Measurements from ENCODE around the gene CLDN24. TPM values are rescaled to one million over a fixed set of nuclear protein-coding genes. Genes with fewer than 3 reads are reported as not detected.

The CLDN24 gene
- total RNA-seq = not detected in 2 replicates

DNA sequence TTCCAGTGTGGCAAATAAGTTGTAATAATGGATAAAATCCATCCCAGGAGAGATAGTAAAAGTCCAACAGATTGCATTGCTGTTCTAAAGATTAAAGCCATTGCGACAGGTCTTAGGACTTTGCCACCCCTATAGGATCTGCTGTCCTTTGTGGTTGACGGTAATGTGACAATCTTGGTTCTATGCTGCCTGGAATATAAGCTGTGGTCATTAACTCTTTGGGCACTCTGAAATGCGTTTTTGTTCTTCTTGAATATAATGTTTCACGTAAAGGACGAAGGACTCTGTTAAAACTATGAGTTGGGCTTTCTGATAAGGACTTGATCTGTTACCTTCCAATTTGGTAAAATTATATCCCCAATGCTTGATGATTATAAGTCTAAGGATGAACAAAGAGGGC, at the start of gene CLDN24:
TSS of gene CLDN24 (minus strand) at position 101 of the 400 bp plus-strand sequence. CDS start at position 101, 0 bp downstream.
- DNase-seq (ENCODE audit: low read depth in 2 of 2) = no peak

GRCh38 chr4:183370786-183371185, 48.6 kb upstream of the CLDN24 start:
- no peak for DNase-seq (ENCODE audit: low read depth in 2 of 2)

GRCh38 chr4:183369073-183369472, 46.8 kb upstream of the CLDN24 start:
- DNase-seq (ENCODE audit: low read depth in 2 of 2) = no peak

- no peak for DNase-seq (ENCODE audit: low read depth in 2 of 2)
Observed at GRCh38 chr4:183366206-183366835, 44.1 kb upstream of the CLDN24 start.

DNA sequence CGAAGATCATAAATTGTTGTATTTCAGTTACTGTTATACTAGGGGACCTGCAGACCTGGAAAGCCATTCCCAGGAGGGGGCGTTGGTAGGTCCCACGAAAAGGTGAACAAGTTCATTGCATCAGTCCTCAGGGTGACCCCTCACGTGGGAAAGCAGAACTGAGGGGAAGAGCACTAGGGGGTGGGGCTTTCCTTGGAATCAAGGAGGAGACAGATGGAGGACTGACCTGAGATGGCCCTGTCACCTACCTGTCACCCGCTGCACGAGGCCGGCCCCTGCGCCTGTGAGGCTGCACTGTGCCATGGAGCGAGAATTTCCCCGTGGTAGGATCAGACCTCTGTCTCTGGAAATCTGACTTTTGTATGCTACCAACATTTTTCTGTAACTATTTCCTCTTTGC, 41.8 kb upstream of the CLDN24 start:
- no peak for DNase-seq (ENCODE audit: low read depth in 2 of 2)

- peak; percentile 42 to 44 for DNase-seq (ENCODE audit: low read depth in 2 of 2)
Observed at GRCh38 chr4:183362916-183363542, 40.8 kb upstream of the CLDN24 start.

DNA sequence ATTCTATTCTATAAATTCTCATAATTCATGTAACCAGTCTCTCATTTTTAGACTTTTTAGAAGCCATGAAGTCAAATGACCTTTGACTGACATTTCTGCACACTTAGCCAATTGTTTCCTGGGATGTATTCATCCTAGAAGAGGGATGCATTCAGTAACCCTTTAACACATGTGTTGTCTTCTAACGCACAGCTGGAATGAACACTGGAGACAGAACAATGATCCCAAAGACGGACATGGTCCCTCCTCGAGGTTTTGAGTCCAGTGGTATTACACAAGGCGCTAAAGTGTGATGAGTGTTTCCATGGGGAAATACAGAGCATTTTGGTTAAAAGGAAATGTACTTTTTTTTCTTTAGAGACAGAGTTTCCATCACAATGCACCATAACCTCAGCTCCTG, 39.8 kb upstream of the CLDN24 start:
- no peak for DNase-seq (ENCODE audit: low read depth in 2 of 2)

DNA sequence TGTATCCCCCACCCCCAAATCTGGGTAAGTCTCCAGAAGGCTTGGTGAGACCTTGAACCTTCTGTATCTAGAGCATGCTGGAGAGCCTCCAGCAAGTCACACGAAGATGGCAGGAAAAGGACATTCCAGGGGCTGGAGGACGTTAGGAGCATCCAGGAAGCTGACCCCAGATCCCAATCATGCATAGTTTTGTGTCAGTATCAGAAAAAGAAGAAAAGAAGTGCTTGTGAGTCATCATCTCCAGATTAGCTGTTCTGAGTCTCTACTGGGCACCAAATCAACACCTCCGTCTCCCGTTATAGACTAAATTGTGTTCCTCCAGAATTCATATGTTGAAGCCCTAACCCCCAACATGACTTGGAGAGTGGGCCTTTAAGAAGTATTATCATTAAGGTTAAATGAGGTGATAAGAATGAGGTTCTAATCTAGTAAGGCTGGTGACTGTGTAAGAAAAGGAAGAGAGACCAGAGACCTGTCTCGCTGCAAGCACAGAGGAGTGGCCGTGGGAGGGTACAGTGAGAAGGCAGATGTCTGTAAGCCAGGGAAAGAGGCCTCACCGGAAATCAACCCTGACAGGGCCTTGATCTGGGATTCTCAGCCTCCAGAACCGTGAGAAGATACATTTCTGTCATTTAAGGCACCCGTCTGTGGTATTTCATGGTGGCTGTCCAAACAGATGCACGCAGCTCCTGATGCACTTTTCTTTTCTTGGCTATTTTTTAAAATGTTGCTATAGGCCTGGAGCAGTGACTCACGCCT, 38.1 kb upstream of the CLDN24 start:
- DNase-seq (ENCODE audit: low read depth in 2 of 2) = peak in 1 of 2 donors; percentile 52

DNA sequence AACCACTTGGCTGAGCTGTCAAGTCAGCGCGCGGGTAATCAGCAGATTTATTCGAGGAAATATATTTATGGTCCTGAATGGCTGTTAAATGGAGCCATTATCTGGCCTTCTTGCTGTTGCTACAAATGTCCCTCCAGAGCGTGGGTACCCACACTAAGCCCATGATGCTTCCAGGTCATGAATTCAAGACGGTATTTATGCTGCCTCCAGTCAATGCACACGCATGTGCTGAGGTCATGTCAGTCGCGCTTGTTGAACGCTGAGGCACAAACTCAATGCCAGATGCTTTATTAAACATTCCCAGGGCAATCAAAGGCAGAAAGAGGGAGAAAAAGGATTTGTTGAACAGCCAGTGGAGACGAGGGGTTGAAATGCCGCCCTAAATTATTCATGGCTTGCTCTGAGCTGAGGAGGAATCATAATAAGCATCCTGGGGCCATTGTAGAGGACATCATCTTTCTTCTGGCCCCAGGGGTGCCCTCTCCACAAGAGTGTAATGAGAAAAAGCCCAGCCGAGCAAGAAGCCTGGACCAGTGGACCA, 36.1 kb upstream of the CLDN24 start:
- no peak for DNase-seq (ENCODE audit: low read depth in 2 of 2)

- DNase-seq (ENCODE audit: low read depth in 2 of 2) = no peak
Observed at GRCh38 chr4:183356931-183357675, 34.9 kb upstream of the CLDN24 start.

- no peak for DNase-seq (ENCODE audit: low read depth in 2 of 2)
Observed at GRCh38 chr4:183356173-183356830, 34.1 kb upstream of the CLDN24 start.

- DNase-seq (ENCODE audit: low read depth in 2 of 2) = peak; percentile 55 to 90
Observed at GRCh38 chr4:183355405-183355804, 33.2 kb upstream of the CLDN24 start.

GRCh38 chr4:183354219-183354618, 32.0 kb upstream of the CLDN24 start:
- DNase-seq (ENCODE audit: low read depth in 2 of 2) = no peak

- no peak for DNase-seq (ENCODE audit: low read depth in 2 of 2)
Observed at GRCh38 chr4:183353557-183353956, 31.3 kb upstream of the CLDN24 start.

GRCh38 chr4:183352546-183352945, 30.3 kb upstream of the CLDN24 start:
- DNase-seq (ENCODE audit: low read depth in 2 of 2) = no peak

DNA sequence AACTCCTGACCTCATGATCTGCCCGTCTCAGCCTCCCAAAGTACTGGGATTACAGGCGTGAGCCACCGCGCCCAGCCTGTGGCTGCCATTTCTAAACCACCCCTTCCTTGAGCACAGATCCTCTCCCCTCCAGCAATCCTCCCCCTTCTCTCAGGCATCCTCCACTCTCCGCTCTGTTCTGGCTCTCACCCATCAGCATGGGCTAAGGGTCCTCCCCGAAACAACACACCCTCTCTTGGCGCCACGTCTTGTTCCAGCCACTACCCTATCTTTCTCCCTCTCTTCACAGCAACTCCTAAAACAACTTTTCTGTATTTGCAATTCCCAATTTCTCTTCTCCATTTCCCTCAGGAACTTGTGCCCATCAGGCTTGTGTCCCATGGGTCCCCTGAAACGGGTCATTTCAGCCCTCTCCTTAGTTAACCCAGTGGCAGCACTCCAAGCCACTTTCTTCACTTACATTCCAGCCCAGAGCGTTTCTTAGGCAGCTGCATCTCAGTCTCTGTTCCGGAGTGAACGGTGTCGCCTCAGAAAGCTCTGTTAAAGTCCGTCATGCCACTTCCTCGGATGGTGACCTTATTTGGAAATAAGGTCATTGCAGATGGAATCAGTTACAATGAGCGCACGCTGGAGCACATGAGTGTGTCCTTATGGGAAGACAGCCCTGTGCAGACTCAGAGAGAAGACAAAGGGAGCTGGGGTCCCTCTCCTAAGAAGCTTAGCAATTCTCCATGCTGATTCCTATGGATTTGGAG, 28.3 kb upstream of the CLDN24 start:
- DNase-seq (ENCODE audit: low read depth in 2 of 2) = no peak

GRCh38 chr4:183349673-183350072, 27.4 kb upstream of the CLDN24 start:
- peak in 1 of 2 donors; percentile 27 for DNase-seq (ENCODE audit: low read depth in 2 of 2)

DNA sequence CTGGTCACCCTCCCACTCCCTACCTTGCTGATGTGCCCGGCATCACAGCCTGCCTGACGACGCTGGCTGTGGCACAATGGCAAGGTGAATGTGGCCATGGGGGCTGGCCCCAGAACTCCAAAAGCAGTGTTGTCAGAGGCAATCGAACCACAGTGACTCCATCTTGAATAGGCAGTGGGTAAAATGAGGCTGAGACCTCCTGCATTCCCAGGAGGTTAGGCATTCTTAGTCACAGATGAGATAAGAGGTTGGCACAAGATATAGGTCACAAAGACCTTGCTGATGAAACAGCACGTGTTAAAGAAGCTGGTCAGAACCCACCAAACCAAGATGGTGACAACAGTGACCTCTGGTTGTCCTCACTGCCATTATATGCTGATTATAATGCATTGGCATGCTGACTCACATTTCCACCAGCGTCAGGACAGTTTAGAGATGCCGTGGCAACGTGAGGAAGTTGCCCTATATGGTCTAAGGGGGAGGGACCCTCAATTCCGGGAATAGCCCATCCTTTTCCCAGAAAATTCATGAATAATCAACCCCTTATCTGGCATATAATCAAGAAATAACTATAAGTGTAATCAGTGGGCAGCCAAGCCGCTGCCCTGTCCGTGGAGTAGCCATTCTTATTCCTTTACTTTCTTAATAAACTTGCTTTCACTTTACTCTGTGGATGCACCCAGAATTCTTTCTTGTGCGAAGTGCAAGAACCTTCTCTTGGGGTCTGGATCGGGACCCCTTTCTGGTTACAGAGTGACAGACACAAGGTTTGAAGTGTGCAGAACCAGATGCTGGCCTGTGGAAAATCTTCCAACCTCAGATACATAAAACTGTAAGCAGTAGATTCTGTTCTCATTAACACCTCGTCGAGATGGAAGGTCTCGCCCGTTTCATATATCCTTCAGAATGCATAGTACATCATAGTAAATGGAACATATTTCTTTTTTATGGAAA, 26.8 kb upstream of the CLDN24 start:
- DNase-seq (ENCODE audit: low read depth in 2 of 2) = peak; percentile 77 to 92

DNA sequence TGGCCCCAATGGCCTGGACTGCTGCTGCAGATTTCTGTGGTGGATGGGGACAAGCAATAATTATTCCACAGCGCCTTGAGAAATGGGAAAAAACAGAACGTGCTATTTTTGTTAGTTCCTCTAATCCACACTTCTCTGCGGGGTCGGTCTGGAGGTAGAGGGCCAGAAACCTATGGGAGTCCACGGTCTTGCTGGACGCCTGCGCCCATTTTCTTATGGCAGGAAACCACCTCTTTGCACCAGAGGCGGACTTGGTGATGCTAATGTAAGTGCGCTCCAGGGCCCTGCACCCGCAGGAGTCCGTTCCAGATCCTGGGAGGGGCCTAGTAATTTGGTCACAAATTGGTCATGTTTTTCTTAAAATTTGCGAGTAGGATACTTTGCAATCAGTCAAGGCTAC, 25.9 kb upstream of the CLDN24 start:
- no peak for DNase-seq (ENCODE audit: low read depth in 2 of 2)

Measured in lung microvascular endothelial cell (primary cell).